Prostate gland (tissue), 2 donors: ENCODE data around the gene NF2. TPM values are rescaled to one million over a fixed set of nuclear protein-coding genes. Genes with fewer than 3 reads are reported as not detected.

ENCODE experiments used
- DNase-seq: peaks from one replicate; pipeline ENCODE4 v3.0.0-alpha.2; 2019; ENCODE audit warnings: low spot score
- H3K27ac ChIP-seq, 2 donors: fragments of 200-600 bp; sonication (generic); 2 replicates each; pipeline ENCODE4 v1.5.1; 2017 to 2019
- H3K27me3 ChIP-seq: fragments of 200-600 bp; sonication (generic); replicated peaks from 2 replicates; pipeline ENCODE4 v1.5.1; 2019; ENCODE audit not compliant: insufficient read depth
- H3K36me3 ChIP-seq, 2 donors: fragments of 200-600 bp; sonication (generic); 1 replicate in 1 of 2; 2 replicates in 1 of 2; pipeline versions ENCODE4 v1.5.1 to v1.8.1; 2017 to 2019
- H3K4me1 ChIP-seq: fragments of 200-600 bp; sonication (generic); replicated peaks from 2 replicates; pipeline ENCODE4 v1.5.1; 2019
- H3K4me3 ChIP-seq, 2 donors: fragments of 200-600 bp; sonication (generic); 2 replicates each; pipeline ENCODE4 v1.5.1; 2017 to 2019
- H3K9me3 ChIP-seq: fragments of 200-600 bp; sonication (generic); 2 replicates; pipeline ENCODE4 v1.5.1; 2017
- CTCF ChIP-seq, 4 experiments: fragments of 200-600 bp in 2 of 4; fragments of 450-650 bp in 2 of 4; sonication (generic) in 2 of 4; IDR thresholded peaks; 1 replicate in 3 of 4; 2 replicates in 1 of 4; pipeline ENCODE4 v1.5.1; 2016 to 2019; ENCODE audit warnings: antibody characterized with exemption in 4 of 4, mild to moderate bottlenecking in 2 of 4, moderate library complexity in 2 of 4
- POLR2A ChIP-seq: fragments of 450-650 bp; IDR thresholded peaks from one replicate; pipeline ENCODE4 v1.6.1; 2016; ENCODE audit warnings: antibody characterized with exemption, mild to moderate bottlenecking
- POLR2AphosphoS5 ChIP-seq: sonication (generic); formaldehyde crosslinking; IDR thresholded peaks from one replicate; pipeline ENCODE4 v1.6.1; 2017; ENCODE audit warnings: antibody characterized with exemption
- WGBS: methylation state at CpG from one replicate; pipeline ENCODE4 v1.1.5; 2018; 5-methylcytosine and 5-hydroxymethylcytosine counted together
- intact Hi-C: fragments of 100-400 bp; cut with DNase I; formaldehyde crosslinking; loops from one replicate; pipeline ENCODE4 v1.14.2; 2022
- total RNA-seq, 2 donors: library from RNA; depleted of rRNA; stranded (reverse); fragments of >200 nt; gene quantifications; one replicate each; pipeline ENCODE4 v1.1.0, GENCODE V29; 2016

The NF2 gene
- total RNA-seq, 2 donors from 2014 or later = 32.3 to 34.7 TPM

GRCh38 chr22:29683536-29683935, 80.1 kb downstream of the NF2 start:
- Histone ChIP-seq H3K4me1 (no peaks in the 10 kb centered on the region), H3K4me3 (no peak overlapping the region), H3K36me3 (peaks cover 0 to 9% of the 10 kb centered on the region in 2 donors), H3K9me3 (no peaks in the 10 kb centered on the region), H3K27ac (no peak overlapping the region), H3K27me3 (no peaks in the 10 kb centered on the region)
- intact Hi-C loops = no loop called here
- WGBS = 93% methylated on average over 4 of the region's 4 CpGs
- no peak for DNase-seq
- TF ChIP-seq POLR2A (no peak), CTCF (IDR thresholded peaks at IDR 0.05) (no peak), POLR2AphosphoS5 (no peak)

- no peaks in the 10 kb centered on the region for H3K27me3 ChIP-seq
- peaks cover 0 to 9% of the 10 kb centered on the region in 2 donors for H3K36me3 ChIP-seq
- no peak for DNase-seq
- H3K9me3 ChIP-seq = no peaks in the 10 kb centered on the region
- no peak for TF ChIP-seq POLR2A
- no peak for TF ChIP-seq CTCF (IDR thresholded peaks at IDR 0.05)
- no peak for TF ChIP-seq POLR2AphosphoS5
- H3K27ac ChIP-seq = no peak overlapping the region
- intact Hi-C loops = no loop called here
- peaks cover 2% of the 10 kb centered on the region for H3K4me1 ChIP-seq
- WGBS = 95% methylated on average over 4 of the region's 4 CpGs
- H3K4me3 ChIP-seq = no peak overlapping the region
Observed at GRCh38 chr22:29684244-29684643, 80.8 kb downstream of the NF2 start.

DNA sequence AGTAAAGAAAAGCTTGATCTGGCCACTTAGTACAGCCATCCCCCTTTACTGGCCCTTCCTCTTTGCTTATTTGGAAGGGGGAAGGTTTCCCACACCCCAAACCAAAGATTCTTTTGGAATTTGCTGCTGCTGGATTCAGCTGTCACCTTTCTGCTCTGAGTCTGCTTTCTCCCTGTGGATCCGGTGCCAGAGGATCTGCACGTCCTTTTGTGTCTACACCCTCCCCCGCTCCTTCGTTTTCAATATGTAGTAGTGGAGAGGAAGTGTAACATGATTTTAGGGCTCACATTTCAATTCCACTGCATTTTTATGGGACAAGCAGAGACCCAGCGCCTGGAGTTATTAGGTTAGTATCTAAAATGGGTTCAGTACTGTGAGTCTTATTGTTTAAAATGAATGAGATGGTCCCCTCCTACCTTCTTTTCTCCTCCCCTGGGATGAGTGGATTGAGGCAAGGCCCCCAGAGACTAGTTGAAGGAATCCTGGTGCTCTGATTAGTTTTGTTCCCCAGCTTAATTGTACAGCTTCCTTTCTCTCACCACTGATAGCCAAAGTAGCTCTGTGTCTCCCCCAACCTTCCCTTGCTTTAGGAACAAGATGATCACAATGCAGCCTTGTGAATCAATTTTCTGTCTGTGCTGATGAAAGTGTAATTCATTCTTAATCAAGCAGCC, 85.9 kb downstream of the NF2 start:
- peak overlapping the region in 1 of 2 donors; percentile 1 for H3K27ac ChIP-seq
- TF ChIP-seq CTCF (IDR thresholded peaks at IDR 0.05) = no peak
- peak; percentile 48 for TF ChIP-seq POLR2AphosphoS5
- H3K36me3 ChIP-seq = no peaks in the 10 kb centered on the region
- DNase-seq = peak; percentile 51
- no peak overlapping the region for H3K4me3 ChIP-seq
- 8% methylated on average over 5 of the region's 5 CpGs for WGBS
- no peaks in the 10 kb centered on the region for H3K27me3 ChIP-seq
- H3K4me1 ChIP-seq = peaks cover 3% of the 10 kb centered on the region
- intact Hi-C loops = no loop called here
- no peaks in the 10 kb centered on the region for H3K9me3 ChIP-seq

DNA sequence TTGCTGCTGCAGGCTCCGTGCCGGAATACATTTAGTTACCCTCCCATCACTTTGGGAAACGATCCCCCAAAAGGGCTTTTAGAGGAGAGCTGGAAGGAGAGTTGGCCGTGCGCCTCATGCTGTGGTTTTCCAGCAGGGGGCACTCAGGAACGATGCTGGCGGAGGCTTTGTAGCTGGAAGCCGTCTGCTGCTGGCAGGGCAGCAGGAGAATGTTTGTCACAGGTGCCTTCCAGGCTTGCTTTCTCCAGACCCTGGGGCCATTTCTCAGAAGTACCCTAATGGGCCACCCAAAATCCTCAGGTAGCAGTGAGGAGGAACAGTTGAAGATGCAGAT, 86.4 kb downstream of the NF2 start:
- Histone ChIP-seq H3K4me1 (peaks cover 3% of the 10 kb centered on the region), H3K27ac (peak overlapping the region in 1 of 2 donors; percentile 1), H3K27me3 (no peaks in the 10 kb centered on the region), H3K4me3 (no peak overlapping the region), H3K9me3 (no peaks in the 10 kb centered on the region), H3K36me3 (no peaks in the 10 kb centered on the region)
- intact Hi-C loops = loop anchor here (10.0 kb wide), 1 partner anchor 315 kb away; no protein-coding TSS in a partner anchor
- 14% methylated on average over 8 of the region's 8 CpGs for WGBS
- TF ChIP-seq CTCF (IDR thresholded peaks at IDR 0.05) (peak in 3 of 4 experiments; percentile 44 to 73 (median 64)), POLR2AphosphoS5 (no peak)
- DNase-seq = peak; percentile 49

GRCh38 chr22:29690476-29690875, 87.0 kb downstream of the NF2 start:
- Histone ChIP-seq H3K4me1 (peaks cover 3% of the 10 kb centered on the region), H3K4me3 (no peak overlapping the region), H3K36me3 (no peaks in the 10 kb centered on the region), H3K27me3 (no peaks in the 10 kb centered on the region), H3K27ac (no peak overlapping the region), H3K9me3 (no peaks in the 10 kb centered on the region)
- WGBS = 22% methylated on average over 9 of the region's 9 CpGs
- intact Hi-C loops = loop anchor here (10.0 kb wide), 1 partner anchor 314 kb away; no protein-coding TSS in a partner anchor
- TF ChIP-seq POLR2A (no peak), POLR2AphosphoS5 (peak; percentile 13), CTCF (IDR thresholded peaks at IDR 0.05) (no peak)
- DNase-seq = no peak
